Measurements from ENCODE around the gene TTC7B.
A peak's percentile ranks its signal among the peaks of the same experiment; 100 is the strongest.

The TTC7B gene

DNA sequence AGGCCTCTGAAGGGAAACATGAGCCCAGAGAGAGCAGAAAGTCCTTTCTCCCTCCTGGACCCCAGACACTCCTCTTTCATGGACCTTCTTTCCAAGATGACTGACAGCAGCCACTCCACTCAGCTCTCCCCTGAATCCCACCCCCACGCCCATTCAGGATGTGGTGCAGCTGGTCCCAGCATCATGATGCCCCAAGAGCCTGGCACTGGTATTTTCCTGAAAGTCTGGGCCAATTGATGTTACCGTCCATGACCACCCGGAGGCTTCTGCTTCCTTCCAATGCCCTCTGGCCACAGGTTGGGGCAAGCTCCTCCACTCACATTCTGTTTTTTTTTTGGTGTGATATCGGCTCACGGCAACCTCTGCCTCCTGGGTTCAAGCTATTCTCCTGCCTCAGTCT lies 306.8 kb downstream of the TTC7B start:
- peak overlapping the region; percentile 98 for H3K27ac ChIP-seq
- TF ChIP-seq, protein P1, sequence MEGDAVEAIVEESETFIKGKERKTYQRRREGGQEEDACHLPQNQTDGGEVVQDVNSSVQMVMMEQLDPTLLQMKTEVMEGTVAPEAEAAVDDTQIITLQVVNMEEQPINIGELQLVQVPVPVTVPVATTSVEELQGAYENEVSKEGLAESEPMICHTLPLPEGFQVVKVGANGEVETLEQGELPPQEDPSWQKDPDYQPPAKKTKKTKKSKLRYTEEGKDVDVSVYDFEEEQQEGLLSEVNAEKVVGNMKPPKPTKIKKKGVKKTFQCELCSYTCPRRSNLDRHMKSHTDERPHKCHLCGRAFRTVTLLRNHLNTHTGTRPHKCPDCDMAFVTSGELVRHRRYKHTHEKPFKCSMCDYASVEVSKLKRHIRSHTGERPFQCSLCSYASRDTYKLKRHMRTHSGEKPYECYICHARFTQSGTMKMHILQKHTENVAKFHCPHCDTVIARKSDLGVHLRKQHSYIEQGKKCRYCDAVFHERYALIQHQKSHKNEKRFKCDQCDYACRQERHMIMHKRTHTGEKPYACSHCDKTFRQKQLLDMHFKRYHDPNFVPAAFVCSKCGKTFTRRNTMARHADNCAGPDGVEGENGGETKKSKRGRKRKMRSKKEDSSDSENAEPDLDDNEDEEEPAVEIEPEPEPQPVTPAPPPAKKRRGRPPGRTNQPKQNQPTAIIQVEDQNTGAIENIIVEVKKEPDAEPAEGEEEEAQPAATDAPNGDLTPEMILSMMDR (conservative IDR thresholded peaks at IDR 0.05), result no peak

GRCh38 chr14:90508536-90509254 lies 307.5 kb downstream of the TTC7B start:
- TF ChIP-seq, protein P1 (conservative IDR thresholded peaks at IDR 0.05), result no peak
- H3K27ac ChIP-seq, result peak overlapping the region; percentile 98

DNA sequence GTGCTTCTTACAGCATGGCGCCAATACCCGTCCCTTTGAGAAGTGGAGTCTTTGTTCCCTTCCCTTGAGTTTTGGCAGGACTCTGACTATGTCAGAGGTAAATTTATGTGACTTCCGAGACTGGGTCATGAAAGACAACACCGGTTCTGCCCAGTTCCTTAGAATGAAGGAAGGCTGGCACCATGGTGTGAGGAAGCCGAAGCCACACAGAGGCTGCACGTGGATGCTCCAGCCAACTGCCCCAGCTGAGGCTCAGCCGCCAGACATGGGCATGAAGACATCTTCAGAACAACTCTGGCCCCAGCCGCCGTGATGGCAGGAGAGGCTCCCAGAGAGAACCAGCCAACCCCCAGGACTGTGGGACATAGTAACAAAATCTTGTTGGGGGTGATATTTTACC lies 308.2 kb downstream of the TTC7B start:
- peak overlapping the region; percentile 98 for H3K27ac ChIP-seq
- TF ChIP-seq, protein P1 (conservative IDR thresholded peaks at IDR 0.05), result no peak

DNA sequence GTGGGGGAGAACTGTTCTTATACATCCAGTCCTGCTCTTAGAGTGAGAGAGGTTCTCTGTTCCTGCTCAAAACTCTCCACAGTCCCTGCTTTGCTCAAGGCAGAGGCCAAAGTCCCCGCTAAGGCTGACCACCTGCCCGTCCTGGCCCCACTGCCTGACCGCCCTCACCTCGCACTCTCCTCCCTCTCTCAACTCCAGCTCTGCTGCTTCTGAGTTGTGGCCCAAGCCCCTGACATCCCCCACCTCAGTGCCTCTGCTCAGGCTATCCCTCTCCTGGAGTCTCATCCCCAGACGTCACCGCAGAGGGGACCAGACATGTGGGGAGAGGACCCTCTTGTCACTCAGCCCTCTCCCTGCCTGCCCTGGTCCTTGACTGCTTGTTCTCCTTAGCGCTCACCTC lies 308.8 kb downstream of the TTC7B start:
- peak overlapping the region; percentile 98; the same call in 1 of the 2 replicates for H3K27ac ChIP-seq
- TF ChIP-seq, protein P1 (conservative IDR thresholded peaks at IDR 0.05), result no peak

- TF ChIP-seq, protein P1 (conservative IDR thresholded peaks at IDR 0.05), result no peak
- H3K27ac ChIP-seq, result peak overlapping the region; percentile 24; the same call in 1 of the 2 replicates
Measured at GRCh38 chr14:90506748-90507147, 309.5 kb downstream of the TTC7B start.

GRCh38 chr14:90505531-90505930 lies 310.7 kb downstream of the TTC7B start:
- H3K27ac ChIP-seq, result peak overlapping the region; percentile 24; the same call in 1 of the 2 replicates
- TF ChIP-seq, protein P1 (conservative IDR thresholded peaks at IDR 0.05), result no peak

GRCh38 chr14:90504643-90505042 lies 311.6 kb downstream of the TTC7B start:
- TF ChIP-seq, protein P1 (conservative IDR thresholded peaks at IDR 0.05), result no peak
- peak overlapping the region; percentile 44; the same call in 1 of the 2 replicates for H3K27ac ChIP-seq
